ENCODE results near the gene MS4A18.
"Not testable (repeated sequence)": the region's sequence is repeated elsewhere in the genome, so short reads cannot be mapped to it uniquely, and the experiment has no call there.

Gene MS4A18

DNA sequence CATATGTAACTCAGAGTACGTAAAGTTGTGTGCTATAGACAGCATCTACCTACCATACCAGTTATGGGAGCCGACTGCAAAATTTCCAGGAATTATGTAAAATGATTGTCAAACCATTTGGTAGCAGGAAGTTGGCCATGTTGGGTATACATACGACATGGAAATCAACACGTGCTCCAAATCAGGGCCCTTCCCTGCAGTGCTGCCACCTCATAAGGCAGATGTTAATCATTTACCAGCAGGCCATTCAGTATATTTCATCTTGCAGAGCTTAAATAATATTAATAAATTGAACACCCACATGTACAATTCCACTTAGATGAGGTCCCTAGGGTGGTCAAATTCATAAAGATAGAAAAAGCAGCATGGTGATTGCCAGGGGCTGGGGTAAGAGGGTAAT is 9.8 kb downstream of the MS4A18 start:
- no peak for DNase-seq (ENCODE audit: low read depth in 1 of 2, low spot score in 1 of 2)

GRCh38 chr11:60739114-60739513 is 14.6 kb downstream of the MS4A18 start:
- no peak for DNase-seq (ENCODE audit: low read depth in 1 of 2, low spot score in 1 of 2)

DNA sequence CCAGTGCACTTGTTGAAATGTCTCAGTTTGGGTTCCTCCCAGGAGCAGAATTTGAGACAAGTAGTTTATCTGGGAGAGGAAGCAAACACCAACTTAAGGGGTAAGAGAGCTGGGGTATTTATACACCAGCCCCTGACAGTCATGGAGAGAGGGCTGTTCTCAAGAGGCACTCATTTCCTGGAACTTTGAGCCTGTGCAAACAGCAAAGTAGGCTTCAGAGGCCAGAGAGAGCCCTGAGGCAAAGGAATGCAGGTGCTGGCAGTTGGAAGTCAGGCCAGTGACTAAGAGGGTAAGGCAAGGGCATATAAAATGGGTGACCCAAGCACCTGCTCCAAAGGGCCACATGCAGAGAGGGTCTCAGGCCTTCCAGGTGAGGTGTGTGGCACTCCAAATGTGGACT is 16.1 kb downstream of the MS4A18 start:
- DNase-seq (ENCODE audit: low read depth in 1 of 2, low spot score in 1 of 2): no peak

DNA sequence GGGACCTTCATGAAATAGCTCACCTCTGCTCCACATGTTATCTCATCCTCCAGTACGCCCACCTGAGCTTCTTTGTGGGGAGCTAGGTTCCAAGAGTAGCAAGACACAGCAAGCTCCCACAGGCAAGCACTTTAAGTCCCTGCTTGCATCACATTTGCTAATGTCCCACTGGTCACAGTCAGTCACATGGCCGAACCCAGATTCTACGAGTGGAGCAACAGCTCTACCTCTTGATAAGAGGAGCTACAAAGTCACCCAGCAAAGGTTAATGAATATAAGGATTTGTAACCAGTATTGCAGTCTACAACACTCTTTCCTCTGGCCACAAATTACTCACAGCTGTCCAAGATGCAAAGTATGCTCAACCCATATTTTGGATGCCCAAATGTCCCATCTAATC is 16.9 kb downstream of the MS4A18 start:
- DNase-seq (ENCODE audit: low read depth in 1 of 2, low spot score in 1 of 2): no peak

- DNase-seq (ENCODE audit: low read depth in 1 of 2, low spot score in 1 of 2): no peak
These were observed 18.5 kb downstream of the MS4A18 start for GRCh38 chr11:60743058-60743457.

DNA sequence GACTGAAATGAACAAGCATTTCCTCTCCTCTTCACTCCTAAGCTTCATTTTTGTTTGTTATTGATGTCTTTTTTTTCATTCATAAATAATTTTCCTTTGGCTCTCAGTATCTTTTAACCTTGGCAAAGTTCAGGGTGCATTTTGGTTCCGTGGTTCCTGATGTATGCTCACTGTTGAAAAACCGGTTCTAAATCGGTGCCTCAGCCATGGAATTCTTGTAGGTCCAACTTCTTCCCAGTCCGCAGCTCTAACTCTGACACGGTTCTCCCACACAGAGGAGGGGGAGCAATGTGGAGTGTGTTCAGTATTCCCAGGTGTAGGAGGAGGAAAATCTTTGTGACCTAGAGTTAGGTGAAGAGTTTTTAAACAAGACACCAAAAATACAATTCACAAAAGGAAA is 19.6 kb downstream of the MS4A18 start:
- DNase-seq (ENCODE audit: low read depth in 1 of 2, low spot score in 1 of 2): no peak

DNA sequence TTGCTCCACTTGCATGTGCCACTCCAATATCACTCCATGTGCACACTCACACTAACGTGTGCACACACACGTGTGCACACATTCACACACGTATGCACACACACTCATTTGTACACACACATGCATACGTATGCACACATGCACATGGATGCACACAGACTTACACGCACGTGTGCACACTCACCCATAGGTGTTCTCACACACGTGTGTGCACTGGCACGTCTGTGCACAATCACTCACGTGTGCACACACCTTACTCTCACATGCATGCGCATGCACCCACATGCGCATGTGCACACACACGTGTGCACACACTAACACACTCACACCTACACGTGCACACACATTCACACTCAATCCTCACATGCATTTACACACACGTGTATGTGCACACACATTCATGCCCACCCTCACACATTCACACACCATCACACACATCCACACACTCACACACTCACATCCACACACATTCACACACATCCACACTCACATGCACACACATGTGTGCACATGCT is 22.9 kb downstream of the MS4A18 start:
- DNase-seq (ENCODE audit: low read depth in 1 of 2, low spot score in 1 of 2): no peak

DNA sequence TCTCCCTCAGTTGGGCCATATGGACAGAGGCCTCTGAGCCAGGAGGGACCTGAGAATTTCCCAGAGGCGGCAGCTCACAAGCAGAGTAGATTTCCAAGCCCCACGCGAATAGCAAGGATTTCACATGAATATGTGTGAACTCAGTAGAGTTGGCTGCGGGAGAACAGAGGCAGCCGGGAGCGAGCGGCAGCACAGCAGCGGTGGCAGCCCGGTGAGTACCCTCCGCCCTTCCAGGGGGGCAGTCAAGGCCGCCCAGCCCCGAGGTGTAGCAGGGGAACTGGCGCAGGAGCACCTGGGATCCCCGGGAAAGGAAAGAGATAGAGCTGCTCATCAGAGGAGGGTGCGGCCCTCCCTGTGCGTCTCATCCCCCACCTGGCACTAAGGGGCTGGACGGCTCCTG is 23.7 kb downstream of the MS4A18 start:
- DNase-seq (ENCODE audit: low read depth in 1 of 2, low spot score in 1 of 2): no peak

GRCh38 chr11:60748821-60749220 is 24.3 kb downstream of the MS4A18 start:
- no peak for DNase-seq (ENCODE audit: low read depth in 1 of 2, low spot score in 1 of 2)

DNA sequence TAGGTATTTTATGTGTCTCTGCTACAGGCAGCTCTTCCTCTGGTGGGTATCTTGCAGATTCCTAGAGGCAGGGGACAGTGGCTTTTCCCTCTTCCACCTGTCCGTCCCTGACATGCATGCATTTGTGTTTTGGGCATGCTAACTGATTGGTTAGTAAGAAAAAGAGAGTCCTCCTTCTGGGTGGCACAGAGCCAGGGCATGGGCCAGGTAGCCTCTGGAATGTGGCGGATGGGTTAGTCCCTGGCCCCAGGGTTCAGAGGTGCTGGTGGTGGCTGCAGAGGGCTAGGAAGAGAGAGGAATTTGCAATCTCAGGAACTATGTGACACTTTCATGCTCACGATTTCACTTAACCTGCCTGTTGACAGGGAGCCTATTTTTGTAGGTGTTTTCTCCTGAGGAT is 26.4 kb downstream of the MS4A18 start:
- no peak for DNase-seq (ENCODE audit: low read depth in 1 of 2, low spot score in 1 of 2)

DNA sequence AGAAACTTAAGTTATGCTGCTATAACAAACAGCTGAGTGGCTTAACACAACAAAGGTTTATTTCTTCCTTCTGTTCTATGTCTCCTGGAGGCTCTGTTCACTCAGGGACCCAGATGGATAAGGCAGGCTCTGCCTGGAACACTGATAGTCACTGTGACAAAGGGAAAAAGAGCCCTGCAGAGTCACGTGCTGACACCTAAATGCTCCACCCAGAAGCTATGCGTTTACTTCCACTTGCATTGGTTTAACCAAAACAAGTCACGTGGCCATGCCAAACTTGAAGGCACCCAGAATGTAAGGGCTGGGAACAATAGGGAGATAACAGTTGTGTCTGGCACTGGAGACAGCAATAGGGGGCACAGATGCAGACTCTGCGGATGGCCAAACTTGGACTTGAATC is 28.8 kb downstream of the MS4A18 start:
- no peak for DNase-seq (ENCODE audit: low read depth in 1 of 2, low spot score in 1 of 2)

DNA sequence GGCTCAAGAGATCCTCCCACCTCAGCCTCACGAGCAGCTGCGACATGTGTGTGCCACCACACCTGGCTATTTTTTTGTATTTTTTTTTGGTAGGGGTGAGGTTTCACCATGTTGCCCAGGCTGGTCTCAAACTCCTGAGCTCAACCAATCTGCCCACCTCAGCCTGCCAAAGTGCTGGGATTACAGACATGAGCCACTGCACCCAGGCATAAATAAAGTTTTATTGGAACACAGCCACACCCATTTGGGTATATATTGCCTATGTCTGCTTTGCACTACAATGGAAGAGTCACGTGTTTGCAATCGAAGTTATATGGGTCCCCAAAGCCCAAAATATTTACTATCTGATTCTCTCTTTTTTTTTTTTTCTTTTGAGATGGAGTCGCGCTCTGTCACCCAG is 30.4 kb downstream of the MS4A18 start:
- DNase-seq (ENCODE audit: low read depth in 1 of 2, low spot score in 1 of 2): no peak

DNA sequence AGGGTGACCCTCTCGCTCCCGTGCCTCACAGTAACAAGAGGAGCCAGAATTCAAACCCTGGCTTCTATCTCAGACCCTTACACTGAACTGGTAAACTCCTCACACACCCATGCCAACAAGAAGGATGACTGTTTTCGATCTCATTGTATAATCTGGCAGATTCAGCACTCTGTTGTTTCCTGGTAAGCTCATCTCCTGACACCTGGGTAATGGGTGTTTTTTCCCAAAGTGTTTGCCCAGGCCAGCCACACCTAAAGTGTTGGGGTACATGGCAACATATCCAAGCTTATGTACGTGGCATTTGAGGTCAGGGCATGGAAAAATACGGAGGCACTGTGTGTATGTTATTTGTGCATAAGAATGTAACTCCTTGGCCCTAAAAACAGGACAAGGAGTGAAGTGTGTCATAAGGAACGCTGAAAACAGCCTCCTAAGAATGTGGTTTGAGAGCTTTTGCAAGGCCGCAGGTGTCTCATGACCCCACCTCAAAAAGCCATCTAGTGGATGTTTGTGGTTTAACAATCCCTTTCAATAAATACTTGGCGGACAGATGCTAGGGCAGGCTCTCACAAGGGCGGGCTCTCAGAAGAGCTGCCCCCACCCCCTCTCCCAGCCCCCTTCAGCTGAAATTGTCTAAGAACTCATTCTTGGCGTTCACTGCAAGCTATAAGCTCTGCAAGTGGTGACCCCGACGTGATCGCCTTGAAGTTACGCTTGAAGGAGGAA is 31.9 kb downstream of the MS4A18 start, which contains the start of gene MS4A15:
Gene MS4A15 (plus strand): TSS at position 561 of the 726 bp plus-strand sequence. CDS start 6,867 bp downstream, outside the sequence.
- no peak for DNase-seq (ENCODE audit: low read depth in 1 of 2, low spot score in 1 of 2)

DNA sequence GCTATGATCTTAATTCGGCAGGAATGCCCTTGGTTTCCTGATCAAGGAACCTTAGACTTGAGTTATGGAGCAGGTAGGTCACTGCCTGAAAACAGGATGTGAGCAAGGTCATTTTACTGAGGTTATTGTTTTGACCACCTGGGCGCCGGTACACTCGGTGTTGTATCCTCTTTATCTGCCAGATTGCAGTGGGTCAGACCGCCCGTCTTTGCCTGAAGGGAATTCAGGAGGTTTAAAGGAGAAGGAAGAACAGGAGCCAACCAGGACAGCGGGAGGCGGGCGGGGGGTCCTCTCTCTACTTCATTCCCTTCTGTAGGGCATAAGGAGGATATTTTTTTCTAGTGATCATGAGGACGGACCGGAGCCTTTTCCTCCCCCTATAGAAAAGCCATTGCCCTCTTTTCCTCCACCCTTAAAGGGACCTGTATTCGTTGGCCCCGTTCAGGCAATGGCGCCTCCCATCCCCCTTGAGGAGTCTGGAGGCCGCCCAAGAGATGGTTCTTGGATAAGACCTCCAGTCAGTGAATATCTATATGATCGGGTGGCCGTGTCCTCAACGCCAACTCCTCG is 32.8 kb downstream of the MS4A18 start:
- no peak for DNase-seq (ENCODE audit: low read depth in 1 of 2, low spot score in 1 of 2)

DNA sequence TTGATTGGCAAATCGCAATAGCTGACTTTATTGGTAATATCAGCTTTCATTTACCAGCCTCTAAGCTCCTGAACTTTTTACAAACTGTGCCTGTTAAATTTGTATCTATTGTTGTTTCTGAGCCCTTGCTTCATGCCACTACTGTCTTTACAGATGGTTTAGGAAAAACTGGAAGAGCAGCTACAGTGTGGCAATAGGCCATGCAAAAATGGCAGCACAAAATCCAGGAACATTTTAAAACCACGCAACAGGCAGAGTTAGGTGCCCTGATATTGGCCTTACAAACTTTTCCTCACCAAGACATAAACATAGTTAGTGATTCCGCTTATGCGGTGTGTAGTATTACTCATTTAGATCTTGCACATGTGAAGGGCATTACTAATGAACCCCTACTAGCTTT is 34.2 kb downstream of the MS4A18 start:
- not testable (repeated sequence) for DNase-seq (ENCODE audit: low read depth in 1 of 2, low spot score in 1 of 2)

GRCh38 chr11:60759438-60760225 is 35.1 kb downstream of the MS4A18 start:
- DNase-seq (ENCODE audit: low read depth in 1 of 2, low spot score in 1 of 2): not testable (repeated sequence)

DNA sequence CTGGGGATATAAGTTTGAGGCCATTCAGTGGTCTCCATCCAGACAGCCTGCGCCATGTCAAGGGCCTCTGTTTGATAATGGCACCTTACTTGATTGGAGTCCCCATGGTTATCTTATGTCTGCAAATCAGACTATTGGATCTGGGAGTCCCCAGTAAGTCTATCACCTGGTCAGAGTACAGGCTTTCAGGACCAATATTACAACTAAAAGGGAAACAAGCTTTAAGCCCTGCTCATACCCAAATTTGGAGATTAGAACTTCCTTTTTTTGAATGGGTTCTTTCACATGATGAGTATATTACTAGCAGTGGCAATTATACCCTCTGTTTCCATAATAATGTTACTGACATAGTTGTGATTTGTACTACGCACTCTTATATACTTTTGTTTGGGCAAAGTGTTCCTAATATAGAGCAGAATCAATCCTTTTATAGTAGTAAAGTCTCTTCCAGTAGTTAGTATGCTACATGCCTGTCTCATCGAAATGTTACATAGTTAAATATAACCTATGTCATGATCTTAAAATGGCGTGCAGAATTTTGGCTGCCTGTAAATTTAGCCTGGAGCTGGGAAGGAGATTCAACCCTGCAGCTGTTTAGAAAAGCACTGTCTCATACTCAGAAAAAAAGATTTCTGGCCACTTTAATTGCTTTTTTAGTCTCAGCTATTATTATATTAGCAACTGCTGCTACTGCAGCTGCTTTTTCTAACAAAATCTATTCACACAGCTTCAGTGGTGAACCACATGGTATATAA is 37.1 kb downstream of the MS4A18 start:
- DNase-seq (ENCODE audit: low read depth in 1 of 2, low spot score in 1 of 2): no peak

- DNase-seq (ENCODE audit: low read depth in 1 of 2, low spot score in 1 of 2): no peak
These were observed 38.6 kb downstream of the MS4A18 start for GRCh38 chr11:60762851-60763691.

- no peak for DNase-seq (ENCODE audit: low read depth in 1 of 2, low spot score in 1 of 2)
These were observed 39.3 kb downstream of the MS4A18 start for GRCh38 chr11:60763692-60764369.

DNA sequence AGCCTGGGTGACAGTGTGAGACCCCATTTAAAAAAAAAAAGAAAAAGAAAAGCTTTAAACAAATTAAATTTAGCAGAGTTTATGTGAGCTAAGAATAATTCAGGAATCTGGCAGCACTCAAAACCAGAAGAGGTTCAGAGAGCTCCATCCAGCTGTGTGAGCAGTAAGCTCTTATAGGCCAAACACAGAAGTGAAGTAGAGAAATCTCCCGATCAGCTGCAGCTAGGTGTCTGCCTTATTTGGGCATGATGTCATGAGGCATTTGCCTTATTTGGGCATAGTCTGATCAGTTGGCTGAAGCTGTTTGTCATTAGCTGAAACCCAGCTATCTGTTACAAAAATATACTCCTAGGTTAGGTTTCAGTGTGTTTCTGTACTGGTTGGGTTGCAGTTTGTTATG is 40.4 kb downstream of the MS4A18 start:
- DNase-seq (ENCODE audit: low read depth in 1 of 2, low spot score in 1 of 2): no peak

Data from stimulated activated CD4-positive, alpha-beta T cell treated with anti-CD3 and anti-CD28 coated beads, Interleukin-15, amount 100 ng/mL, for 1 hour (primary cell).